Body of pancreas (tissue), 4 donors: Measurements from ENCODE around the gene CCDC92B. TPM values are rescaled to one million over a fixed set of nuclear protein-coding genes. Genes with fewer than 3 reads are reported as not detected.
"Not testable (repeated sequence)": the region's sequence is repeated elsewhere in the genome, so short reads cannot be mapped to it uniquely, and the experiment has no call there.

Source experiments
- ATAC-seq: fragments of 150-250 bp; one replicate; pipeline ENCODE4 v1.9.1; 2016
- DNase-seq, 4 donors: peaks; one replicate each; pipeline ENCODE4 v3.0.0-alpha.2; 2019
- H3K27ac ChIP-seq, 4 donors: fragments of 200-600 bp; sonication (generic); 1 replicate in 3 of 4; 2 replicates in 1 of 4; pipeline versions ENCODE4 v1.5.1 to v1.6.1; 2016 to 2019; ENCODE audit warnings: mild to moderate bottlenecking in 1 of 4, mixed read lengths in 1 of 4, moderate library complexity in 1 of 4
- H3K27me3 ChIP-seq, 2 donors: fragments of 200-600 bp; sonication (generic); one replicate each; pipeline ENCODE4 v1.6.0; 2016; ENCODE audit warnings: mild to moderate bottlenecking in 1 of 2
- H3K36me3 ChIP-seq, 2 donors: fragments of 200-600 bp; sonication (generic); replicated peaks in 1 of 2; 2 replicates each; pipeline ENCODE4 v1.5.1; 2016; ENCODE audit warnings: low read depth in 2 of 2; ENCODE audit not compliant: insufficient read depth in 1 of 2
- H3K4me1 ChIP-seq: fragments of 200-600 bp; sonication (generic); one replicate; pipeline ENCODE4 v1.6.0; 2016
- H3K4me3 ChIP-seq, 2 donors: fragments of 200-600 bp; sonication (generic); 1 replicate in 1 of 2; 2 replicates in 1 of 2; pipeline ENCODE4 v1.5.1; 2016 to 2019
- H3K9me3 ChIP-seq, 3 donors: fragments of 200-600 bp; sonication (generic); 1 replicate in 2 of 3; 2 replicates in 1 of 3; pipeline ENCODE4 v1.5.1; 2016
- POLR2A ChIP-seq, 3 donors: fragments of 450-650 bp; IDR thresholded peaks; one replicate each; pipeline ENCODE4 v1.6.1; 2016; ENCODE audit warnings: antibody characterized with exemption in 3 of 3, mild to moderate bottlenecking in 2 of 3
- WGBS, 2 donors: methylation state at CpG; one replicate each; pipeline ENCODE4 v1.1.5; 2017; 5-methylcytosine and 5-hydroxymethylcytosine counted together
- intact Hi-C: fragments of 100-400 bp; cut with DNase I; formaldehyde crosslinking; loops from one replicate; pipeline ENCODE4 v1.15.1; 2023
- microRNA counts, 2 donors: library from miRNA; unstranded; fragments of <30 nt; microRNA quantifications; one replicate each; lab custom pipeline; 2017
- microRNA-seq, 2 donors: library from miRNA; unstranded; fragments of <30 nt; microRNA quantifications; one replicate each; pipeline ENCODE4, GENCODE V29; 2016; ENCODE audit warnings: borderline number of aligned reads in 2 of 2, borderline replicate concordance in 2 of 2
- small RNA-seq: library from RNA; depleted of rRNA; stranded (forward); fragments of <200 nt; gene quantifications from one replicate; pipeline ENCODE3, GENCODE V24; 2016
- total RNA-seq, 2 donors: library from RNA; depleted of rRNA; stranded (reverse); fragments of >200 nt; gene quantifications; one replicate each; pipeline ENCODE4 v1.1.0, GENCODE V29; 2016
- TF ChIP-seq, protein P1 (sequence below), 7 experiments: fragments of 450-650 bp in 4 of 7; fragments of 200-600 bp in 3 of 7; sonication (generic) in 3 of 7; IDR thresholded peaks; one replicate each; pipeline ENCODE4 v1.5.1; 2016 to 2019; ENCODE audit warnings: antibody characterized with exemption in 7 of 7

CCDC92B gene
- total RNA-seq, 2 donors from 2014 or later, result 0.26 TPM; not detected in 1

DNA sequence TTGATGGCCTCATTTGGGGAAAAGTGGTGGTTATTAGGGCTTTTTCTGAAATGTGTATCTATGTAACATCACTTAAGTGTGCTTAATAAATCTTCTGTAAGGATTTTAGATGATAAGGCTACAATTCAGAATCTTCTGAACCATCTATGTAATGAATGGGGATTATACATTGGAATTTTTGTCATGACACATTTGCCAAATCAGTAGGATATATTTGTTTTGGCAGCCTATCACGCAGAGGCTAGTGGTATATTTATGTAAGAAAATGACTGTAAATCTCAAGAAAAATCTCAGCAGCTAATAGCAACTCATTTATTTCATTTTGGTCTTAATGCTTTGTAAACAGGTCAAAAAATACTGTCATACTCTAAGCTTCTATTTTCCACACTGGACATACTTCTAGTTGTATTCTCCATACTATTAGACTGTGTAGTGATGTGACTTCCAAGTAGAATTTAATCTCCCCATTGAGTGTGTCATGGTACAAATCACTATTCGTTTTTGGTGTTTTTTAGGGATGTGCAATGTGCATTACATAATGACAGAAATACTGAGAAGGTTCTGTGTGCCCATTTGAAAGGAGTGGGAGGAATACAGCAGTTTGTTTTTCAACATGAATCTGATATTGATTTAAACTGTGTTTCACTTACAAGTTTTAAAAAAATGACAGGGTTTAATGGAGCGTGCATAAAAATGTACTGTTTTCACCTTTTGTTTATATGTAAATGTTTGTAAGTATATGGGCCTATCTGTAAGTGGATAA, 67.1 kb downstream of the CCDC92B start:
- peak overlapping the region in 2 of 4 donors; percentile 2 to 51 for H3K27ac ChIP-seq
- no peak overlapping the region for H3K4me3 ChIP-seq
- DNase-seq (no peak), ATAC-seq (no peak)
- no peaks in the 10 kb centered on the region for H3K9me3 ChIP-seq
- WGBS, 2 donors, result 27 to 48% methylated on average over 3 of the region's 3 CpGs
- TF ChIP-seq POLR2A (IDR thresholded peaks at IDR 0.05), result no peak
- TF ChIP-seq, protein P1, sequence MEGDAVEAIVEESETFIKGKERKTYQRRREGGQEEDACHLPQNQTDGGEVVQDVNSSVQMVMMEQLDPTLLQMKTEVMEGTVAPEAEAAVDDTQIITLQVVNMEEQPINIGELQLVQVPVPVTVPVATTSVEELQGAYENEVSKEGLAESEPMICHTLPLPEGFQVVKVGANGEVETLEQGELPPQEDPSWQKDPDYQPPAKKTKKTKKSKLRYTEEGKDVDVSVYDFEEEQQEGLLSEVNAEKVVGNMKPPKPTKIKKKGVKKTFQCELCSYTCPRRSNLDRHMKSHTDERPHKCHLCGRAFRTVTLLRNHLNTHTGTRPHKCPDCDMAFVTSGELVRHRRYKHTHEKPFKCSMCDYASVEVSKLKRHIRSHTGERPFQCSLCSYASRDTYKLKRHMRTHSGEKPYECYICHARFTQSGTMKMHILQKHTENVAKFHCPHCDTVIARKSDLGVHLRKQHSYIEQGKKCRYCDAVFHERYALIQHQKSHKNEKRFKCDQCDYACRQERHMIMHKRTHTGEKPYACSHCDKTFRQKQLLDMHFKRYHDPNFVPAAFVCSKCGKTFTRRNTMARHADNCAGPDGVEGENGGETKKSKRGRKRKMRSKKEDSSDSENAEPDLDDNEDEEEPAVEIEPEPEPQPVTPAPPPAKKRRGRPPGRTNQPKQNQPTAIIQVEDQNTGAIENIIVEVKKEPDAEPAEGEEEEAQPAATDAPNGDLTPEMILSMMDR (IDR thresholded peaks at IDR 0.05), result no peak
- peaks cover 25% of the 10 kb centered on the region for H3K4me1 ChIP-seq
- H3K36me3 ChIP-seq, result peaks cover 15 to 22% of the 10 kb centered on the region in 2 donors
- H3K27me3 ChIP-seq, result no peaks in the 10 kb centered on the region
- intact Hi-C loops, result no loop called here

DNA sequence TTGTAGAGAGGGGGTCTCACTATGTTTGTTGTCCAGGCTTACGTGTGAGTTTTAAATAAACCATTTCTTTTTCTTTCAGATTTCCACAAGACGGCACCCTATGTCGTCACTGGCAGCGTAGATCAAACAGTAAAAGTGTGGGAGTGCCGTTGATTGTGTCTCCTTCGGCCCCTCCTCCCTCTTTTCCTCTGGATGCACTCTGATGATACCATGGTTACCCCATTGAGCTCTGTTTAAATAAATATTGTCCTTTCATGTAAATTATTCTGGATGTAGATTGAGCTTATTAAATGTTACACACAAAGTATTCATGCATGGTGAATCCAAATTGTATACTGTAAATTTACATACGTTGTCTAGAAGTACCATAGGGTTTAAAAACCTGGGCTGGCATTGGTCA, 67.8 kb downstream of the CCDC92B start:
- H3K36me3 ChIP-seq, result peaks cover 15 to 24% of the 10 kb centered on the region in 2 donors
- H3K27me3 ChIP-seq, result no peaks in the 10 kb centered on the region
- DNase-seq (no peak), ATAC-seq (no peak)
- 88 to 89% methylated on average over 7 of the region's 7 CpGs for WGBS, 2 donors
- intact Hi-C loops, result no loop called here
- no peaks in the 10 kb centered on the region for H3K9me3 ChIP-seq
- H3K4me3 ChIP-seq, result no peak overlapping the region
- TF ChIP-seq POLR2A (IDR thresholded peaks at IDR 0.05), result no peak
- TF ChIP-seq, protein P1 (IDR thresholded peaks at IDR 0.05), result no peak
- H3K27ac ChIP-seq, result no peak overlapping the region
- H3K4me1 ChIP-seq, result peaks cover 22% of the 10 kb centered on the region

DNA sequence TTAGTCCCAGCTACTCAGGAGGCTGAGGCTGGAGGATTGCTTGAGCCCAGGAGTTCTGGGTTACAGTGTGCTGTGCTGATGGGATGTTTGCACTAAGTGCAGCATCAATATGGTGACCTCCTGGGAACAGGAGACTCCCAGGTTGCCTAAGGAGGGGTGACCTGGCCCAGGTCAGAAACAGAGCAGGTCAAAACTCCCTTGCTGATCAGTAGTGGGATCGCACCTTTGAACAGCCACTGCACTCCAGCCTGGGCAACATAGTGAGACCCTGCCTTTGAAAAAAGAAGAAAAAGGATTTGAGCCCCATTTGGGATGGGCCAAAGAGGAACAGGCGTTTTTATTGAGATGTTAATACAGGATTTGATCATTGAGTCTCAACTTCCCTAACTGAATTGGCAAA, 68.5 kb downstream of the CCDC92B start:
- no peaks in the 10 kb centered on the region for H3K9me3 ChIP-seq
- H3K4me3 ChIP-seq, result no peak overlapping the region
- TF ChIP-seq, protein P1 (IDR thresholded peaks at IDR 0.05), result no peak
- TF ChIP-seq POLR2A (IDR thresholded peaks at IDR 0.05), result no peak
- H3K27me3 ChIP-seq, result no peaks in the 10 kb centered on the region
- peaks cover 15 to 26% of the 10 kb centered on the region in 2 donors for H3K36me3 ChIP-seq
- peaks cover 18% of the 10 kb centered on the region for H3K4me1 ChIP-seq
- WGBS, 2 donors, result 95 to 100% methylated on average over 2 of the region's 2 CpGs
- H3K27ac ChIP-seq, result no peak overlapping the region
- DNase-seq, result no peak
- no peak for ATAC-seq
- intact Hi-C loops, result no loop called here

DNA sequence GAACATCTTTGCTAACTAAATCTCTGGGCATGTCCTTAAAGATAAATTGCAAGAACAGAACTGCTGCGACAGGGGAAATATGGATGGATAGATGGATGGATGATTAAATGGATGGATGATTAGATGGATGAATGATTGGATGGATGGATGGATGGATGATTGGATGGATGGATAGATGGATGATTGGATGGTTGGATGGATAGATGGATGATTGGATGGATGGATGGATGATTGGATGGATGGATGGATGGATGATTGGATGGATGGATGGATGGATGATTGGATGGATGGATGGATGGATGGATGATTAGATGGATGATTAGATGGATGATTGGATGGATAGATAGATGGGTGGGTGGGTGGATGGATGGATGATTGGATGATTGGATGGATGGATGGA, 70.2 kb downstream of the CCDC92B start:
- H3K4me1 ChIP-seq, result peaks cover 18% of the 10 kb centered on the region
- intact Hi-C loops, H3K9me3 ChIP-seq, H3K27me3 ChIP-seq, H3K27ac ChIP-seq, H3K4me3 ChIP-seq, ATAC-seq, DNase-seq: not testable (repeated sequence)
- H3K36me3 ChIP-seq, result peaks cover 15 to 26% of the 10 kb centered on the region in 2 donors
- 94 to 100% methylated on average over 1 of the region's 1 CpG for WGBS, 2 donors

MicroRNAs within 50 kb of the gene (microRNA counts, 767-probe panel; counts per million panel counts)
- microRNA hsa-miR-1253 (lab: Ali Mortazavi, UCI), result 0 to 736 counts per million in 2 donors

Small RNAs within 50 kb of the gene (microRNA-seq; reads per million reads assigned to microRNA genes)
- 0 reads per million in 2 donors for gene MIR1253
- gene MIR6776, result 0 reads per million in 2 donors

Small RNAs within 50 kb of the gene (small RNA-seq; reads per million reads assigned to genes)
- gene MIR1253 (not detected), gene MIR6776 (not detected), gene RN7SL608P (not detected), gene hsa-mir-1253 (not detected)

Other genes starting within 250 kb of the CCDC92B start
- gene METTL16, start 237.8 kb downstream of the CCDC92B start, total RNA-seq, result 10 to 100 TPM; 12.9 to 24.1 TPM
- gene PAFAH1B1, start 156.0 kb downstream of the CCDC92B start, total RNA-seq, result 10 to 100 TPM; 39.7 to 60.3 TPM
- gene CLUH, start 37.9 kb downstream of the CCDC92B start, total RNA-seq, result 100 to 1,000 TPM in 1 of 2 donors, 10 to 100 TPM in 1; 53.2 to 167 TPM
- gene RAP1GAP2, start 46.8 kb upstream of the CCDC92B start, total RNA-seq, result 10 to 100 TPM; 21.8 to 81.1 TPM